CD4-positive, alpha-beta T cell treated with Interleukin-15 for 4 hours (primary cell): ENCODE results near the gene NAP1L4.
"Not testable (repeated sequence)": the region's sequence is repeated elsewhere in the genome, so short reads cannot be mapped to it uniquely, and the experiment has no call there.

Source experiments
- DNase-seq: peaks from one replicate; pipeline ENCODE4 v3.0.0-alpha.2; 2020; ENCODE audit warnings: low spot score

The NAP1L4 gene

DNA sequence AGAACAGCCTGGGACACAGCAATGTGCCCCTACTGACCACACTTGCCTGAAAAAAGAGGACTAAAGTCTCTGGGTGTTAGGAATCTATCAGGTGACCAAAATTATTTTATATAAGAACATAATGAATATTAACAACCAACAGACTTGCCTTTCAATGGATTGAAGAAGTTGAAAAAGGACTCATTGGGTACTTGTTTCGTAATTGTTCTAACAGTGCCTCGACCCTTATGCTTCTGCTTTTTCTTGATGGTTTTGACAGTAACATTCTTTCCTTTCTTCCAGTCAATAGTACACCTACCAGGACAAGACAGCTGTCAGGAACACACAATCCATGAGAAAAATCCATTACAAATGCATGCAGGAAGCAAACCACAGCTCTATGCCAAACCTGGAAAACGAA is 33.9 kb downstream of the NAP1L4 start:
- no peak for DNase-seq

DNA sequence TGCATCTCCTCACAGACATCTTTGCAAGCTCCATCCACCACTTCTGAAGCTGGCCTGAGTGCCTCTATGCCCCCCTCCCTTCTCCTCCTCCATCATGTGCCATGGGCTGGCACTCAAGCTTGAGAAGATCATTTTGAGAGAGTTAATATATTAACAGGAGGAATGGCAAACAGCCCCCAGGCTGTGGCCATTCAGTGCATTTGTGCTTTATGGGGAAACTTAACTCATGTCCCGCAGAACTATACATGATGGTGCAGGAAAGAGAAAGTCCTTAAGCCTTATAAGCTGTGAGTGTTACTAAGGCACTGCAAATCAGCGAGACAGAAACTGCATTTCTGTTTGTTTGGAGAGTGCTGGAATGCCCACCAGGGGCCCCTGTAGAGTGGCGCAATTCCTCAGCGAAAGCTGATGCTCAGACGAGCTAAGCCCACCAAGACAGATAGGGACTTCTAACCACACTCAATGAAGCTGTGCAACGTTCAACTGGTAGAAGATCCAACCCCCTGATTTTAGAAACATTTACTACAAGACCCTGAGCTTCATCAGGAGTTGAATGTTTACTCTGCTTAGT is 36.1 kb downstream of the NAP1L4 start:
- DNase-seq, result no peak

DNA sequence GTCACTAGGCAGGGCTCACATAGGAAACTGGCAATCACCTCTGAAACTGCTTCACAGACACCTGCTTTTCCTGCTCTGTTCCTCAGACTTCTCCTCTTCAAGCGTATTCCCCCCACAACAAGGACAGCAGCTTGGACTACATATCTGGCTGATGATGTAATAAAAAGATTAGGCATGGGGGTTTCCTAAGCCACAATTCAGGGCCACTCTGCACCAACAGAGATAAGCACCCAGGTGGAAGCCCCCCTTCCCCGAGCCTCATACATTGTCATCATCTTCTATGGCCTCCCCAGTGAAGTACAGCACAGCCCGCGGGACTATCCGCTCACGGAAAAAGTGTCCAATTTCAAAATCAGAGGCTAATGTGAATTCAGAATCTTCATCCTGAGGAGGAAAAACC is 37.9 kb downstream of the NAP1L4 start:
- DNase-seq, result no peak

DNA sequence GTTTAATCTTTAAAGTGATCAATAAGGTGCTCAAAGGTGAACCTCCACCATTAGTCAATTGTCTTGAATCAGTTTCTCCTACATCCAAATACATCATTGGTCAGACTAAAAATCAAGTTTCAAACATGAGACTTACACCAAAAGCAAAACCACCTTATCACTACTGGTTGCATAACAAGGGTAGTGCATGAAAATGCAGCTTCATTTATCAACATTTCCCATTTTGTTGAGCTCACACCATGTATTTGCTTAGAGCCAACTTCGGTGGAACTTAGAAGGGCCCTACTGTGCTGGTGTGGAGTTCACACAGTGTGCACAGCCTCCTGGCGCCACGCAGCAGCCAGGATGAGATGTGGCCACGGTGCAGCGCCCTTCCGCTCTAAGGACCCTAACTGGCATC is 39.8 kb downstream of the NAP1L4 start:
- no peak for DNase-seq

DNA sequence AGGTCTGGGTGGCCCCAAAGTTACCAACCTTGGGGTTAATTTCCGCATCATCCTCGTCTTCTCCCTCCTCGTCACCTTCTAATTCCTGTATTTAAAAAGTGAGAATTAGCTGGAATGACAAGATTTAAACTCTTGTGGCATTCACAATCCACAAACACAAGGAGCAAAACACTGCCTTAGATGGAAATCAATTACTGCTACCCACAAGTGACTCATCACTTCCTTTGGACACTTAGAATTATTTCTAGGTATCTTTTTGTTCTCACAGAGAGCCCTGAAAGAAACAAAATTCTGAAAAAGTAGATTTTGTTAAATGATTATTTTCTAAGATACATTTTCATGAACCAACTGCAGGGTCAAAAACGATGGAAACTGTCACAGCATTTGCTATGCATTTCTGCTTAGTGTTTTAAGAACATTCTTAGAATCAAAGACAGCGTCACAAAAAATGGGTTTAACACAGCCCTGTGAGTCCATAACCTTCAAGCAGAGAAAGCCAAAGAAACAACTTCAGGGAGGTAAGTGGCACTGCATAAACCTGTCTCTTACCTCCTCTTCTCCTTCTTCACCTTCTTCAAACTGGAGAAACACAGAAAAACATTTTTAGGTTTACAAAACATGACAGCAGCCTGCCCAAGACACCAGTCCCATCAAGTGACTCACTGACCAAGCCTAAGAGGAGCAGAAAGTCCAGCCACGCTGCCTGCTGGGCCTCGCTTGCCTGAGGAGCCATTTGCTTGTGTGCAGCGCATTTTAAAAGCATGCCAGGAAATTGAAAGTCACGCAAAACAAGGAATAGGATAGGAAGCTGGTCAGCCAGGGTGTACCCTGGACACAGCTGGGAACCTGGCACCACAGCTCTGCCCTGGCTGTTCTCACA is 40.7 kb downstream of the NAP1L4 start:
- peak; percentile 18 for DNase-seq

DNA sequence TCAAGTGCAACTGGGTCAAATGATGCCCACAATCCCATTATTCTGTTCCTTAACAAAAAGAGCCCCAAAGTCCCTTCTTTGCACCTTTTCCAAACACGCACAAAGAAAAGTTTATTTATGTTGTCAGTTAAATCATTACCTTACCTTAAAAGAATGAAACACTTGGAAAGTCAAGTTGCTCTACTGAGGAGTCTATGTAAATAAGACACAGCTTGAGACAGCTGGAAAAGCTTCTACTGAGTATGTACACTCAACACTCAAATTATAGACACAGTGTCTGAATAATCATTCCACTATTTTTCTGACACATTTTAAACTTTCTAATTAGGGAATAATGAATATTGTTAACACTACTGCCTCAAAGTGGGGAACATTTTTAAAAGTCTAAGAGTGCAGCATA is 41.3 kb downstream of the NAP1L4 start:
- no peak for DNase-seq

DNA sequence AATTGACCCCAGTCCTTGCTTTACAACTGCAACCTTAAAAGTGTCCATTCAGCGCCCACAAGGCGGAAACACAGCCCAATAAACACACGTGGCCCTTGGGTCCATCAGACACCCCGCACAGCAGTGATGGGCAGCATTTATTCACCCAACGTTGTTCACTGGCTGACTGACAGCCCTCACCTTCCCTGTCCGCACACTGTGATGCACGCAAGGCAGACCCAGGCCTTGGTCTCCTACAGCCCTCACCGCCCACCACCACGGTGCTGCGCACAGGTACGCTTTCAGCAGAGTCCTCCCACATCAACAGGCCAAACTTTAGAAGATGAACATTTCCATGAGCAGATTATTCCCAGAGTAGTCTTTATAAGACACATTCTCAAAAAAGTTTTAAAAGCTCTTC is 42.2 kb downstream of the NAP1L4 start:
- no peak for DNase-seq

DNA sequence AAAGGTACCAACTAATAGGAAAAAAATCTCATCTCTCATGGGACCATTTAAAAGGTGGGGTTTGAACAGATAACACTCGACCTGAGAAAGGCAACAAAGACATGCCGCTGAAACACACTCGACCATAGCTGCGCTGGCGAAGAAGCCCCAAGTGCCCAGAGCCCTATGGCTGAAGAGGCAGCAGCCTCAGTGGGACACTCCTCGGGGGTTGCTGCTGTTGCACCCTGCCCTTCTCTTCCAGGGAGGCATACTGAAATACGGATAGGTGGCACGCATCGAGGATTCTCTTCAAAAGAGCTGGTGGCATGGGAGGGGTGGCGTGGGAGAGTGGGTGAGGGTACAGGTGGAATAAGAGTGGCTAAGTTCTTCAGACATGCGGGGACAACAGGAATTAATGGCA is 44.4 kb downstream of the NAP1L4 start:
- no peak for DNase-seq

DNA sequence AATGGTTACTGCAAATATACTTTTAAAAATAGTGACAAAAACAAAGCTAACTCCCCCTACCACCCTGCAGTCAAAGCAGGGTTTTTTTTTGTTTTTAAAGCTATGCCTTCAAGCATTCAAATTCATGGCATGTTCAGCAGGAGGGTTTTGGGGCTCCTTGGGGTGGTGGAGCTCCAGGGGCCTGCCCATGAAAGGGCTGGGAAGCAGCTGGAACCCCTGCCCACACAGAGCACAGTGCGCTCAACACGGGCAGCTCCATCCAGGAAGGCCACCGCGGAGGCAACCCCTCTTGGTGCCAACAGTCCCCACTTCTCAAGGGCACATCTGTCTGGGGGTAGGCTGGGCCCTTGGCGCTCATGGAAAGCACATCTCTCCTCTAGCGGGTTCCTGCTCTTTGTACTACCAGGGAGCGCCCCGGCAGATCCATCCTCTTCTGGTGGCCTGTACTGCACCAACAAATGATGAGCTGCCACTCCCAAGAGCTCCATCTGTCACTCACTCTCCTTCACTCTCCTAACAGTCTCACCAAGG is 46.3 kb downstream of the NAP1L4 start:
- DNase-seq, result no peak

DNA sequence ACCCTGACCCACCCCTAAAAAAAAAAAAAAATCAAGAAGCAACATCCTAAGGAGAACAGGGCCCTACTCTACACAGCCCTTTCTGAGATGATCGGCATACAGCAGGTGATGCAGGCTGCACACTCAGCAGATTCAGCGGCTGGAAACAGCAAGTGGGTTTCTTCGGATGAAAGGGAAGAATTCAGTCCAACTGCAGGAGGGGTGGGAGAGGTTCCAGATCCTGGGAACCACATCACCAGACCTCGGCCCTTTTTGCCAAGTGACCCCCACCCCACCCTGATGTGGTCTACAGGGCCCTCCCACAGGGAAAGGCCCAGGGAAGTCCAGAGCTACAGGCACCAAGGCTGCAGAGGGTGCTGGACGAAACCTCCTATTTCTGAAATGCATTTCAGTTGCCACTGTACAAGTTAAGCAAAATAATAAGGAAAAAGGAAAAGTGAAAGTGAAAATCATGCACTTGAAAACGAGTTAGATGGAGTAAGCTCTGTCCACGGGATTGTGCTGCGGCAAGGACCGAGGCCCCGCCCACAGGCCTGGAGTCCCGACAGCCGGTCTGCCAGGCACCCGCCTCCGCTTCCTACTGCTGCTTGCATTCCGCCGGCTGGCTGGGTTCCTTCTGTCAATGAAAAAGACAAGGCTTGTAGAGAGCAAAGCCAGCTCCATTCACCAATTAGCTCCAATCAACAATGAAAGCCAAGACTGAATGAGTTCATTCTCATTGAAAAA is 46.9 kb downstream of the NAP1L4 start:
- DNase-seq, result peak; percentile 25

DNA sequence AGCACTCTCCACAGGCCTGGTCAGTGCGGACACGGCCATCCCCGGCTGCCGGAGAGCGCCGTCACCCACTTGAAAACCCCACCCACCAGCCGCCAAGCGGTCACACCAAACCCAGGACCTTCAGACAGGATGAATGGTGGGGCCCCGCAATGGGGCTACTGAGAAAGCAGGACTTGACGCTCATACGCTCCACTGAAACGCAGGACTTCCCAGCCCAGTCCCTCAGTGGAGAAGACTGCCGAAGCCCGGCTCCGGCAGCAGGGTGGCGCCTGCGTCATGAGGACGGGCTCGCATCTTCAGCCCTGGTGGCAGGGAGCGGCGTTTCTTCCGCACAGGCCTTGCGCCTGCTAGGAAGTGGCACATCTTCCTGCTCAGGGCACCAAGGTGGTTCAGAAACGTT is 47.6 kb downstream of the NAP1L4 start:
- DNase-seq, result no peak

DNA sequence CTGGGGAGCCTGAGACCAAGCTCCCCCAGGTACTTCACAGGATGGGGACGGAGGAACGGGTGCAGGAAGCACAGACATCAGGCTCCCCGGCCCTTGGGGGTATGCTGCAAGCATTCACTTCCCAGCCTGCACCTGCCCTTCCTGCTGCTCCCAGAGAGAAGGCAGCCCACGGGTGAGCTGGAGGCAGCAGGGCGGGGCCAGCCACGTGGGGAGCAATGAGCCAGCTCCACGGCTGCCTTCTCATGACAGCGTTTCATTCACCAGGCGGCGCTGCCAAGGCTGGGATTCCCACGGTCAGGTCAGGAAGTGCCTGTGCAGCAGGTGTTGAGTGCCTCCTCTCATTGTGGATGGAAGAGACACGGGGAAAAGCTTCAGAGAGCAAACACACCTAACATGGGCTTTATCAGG is 48.4 kb downstream of the NAP1L4 start:
- DNase-seq, result no peak

DNA sequence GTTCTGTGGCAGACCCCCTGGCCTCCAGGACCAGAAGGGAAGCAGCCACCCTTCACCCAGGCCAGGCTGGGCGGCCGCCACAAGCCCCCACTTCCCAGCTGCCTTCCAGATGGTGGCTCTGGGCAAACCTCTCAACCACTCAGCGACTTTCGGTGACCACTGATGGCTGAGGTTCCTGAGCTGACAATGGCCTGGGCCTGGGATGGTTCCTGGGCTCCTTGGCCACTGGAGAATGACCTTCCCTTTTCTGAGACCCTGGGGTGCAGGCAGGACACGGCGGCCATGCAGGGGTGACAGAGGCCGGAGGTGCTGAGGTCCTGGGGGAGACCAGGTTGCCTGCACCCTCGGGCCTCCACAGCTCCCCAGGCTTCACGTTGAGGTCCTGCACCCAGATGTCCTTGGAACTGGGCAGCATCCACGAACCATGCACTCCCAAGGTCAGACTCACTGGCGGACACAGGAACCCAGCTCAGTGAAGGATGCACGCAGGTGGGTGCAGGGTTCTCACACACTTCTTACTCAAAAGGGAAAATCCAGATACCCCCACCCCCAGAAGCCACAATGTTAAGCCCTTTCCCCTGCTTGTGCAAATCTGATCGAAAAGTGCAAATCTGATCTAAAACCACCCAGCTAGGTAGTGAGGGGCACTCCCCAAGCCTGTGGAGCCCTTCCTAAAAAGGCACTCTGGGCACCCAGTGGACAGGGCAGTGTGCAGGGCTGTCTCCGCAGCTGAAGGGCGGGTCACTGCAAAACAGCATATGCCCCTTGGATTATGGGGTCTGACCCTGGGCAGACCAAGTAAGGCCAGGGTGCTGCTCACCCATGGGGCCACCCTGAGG is 49.0 kb downstream of the NAP1L4 start:
- DNase-seq, result no peak

DNA sequence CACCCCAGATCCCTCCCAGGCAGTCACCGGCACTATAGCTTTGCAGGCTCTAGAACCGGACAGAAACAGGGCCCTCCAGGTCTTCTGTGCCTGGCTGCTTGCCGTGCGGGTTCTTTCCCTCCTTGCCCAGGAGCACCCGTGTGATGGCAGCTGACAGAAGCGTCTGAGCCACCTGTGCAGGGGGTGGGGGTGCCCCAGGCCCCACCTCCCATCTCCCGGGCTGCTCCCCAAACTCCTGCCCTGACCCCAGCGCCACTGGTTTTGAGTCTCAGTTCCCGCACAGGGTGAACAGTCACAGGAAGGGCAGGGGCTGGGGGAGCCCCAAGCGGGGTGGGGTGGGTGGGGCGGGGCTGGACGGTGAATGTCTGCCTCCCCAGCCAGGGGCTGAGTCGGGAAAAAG is 49.7 kb downstream of the NAP1L4 start:
- no peak for DNase-seq

DNA sequence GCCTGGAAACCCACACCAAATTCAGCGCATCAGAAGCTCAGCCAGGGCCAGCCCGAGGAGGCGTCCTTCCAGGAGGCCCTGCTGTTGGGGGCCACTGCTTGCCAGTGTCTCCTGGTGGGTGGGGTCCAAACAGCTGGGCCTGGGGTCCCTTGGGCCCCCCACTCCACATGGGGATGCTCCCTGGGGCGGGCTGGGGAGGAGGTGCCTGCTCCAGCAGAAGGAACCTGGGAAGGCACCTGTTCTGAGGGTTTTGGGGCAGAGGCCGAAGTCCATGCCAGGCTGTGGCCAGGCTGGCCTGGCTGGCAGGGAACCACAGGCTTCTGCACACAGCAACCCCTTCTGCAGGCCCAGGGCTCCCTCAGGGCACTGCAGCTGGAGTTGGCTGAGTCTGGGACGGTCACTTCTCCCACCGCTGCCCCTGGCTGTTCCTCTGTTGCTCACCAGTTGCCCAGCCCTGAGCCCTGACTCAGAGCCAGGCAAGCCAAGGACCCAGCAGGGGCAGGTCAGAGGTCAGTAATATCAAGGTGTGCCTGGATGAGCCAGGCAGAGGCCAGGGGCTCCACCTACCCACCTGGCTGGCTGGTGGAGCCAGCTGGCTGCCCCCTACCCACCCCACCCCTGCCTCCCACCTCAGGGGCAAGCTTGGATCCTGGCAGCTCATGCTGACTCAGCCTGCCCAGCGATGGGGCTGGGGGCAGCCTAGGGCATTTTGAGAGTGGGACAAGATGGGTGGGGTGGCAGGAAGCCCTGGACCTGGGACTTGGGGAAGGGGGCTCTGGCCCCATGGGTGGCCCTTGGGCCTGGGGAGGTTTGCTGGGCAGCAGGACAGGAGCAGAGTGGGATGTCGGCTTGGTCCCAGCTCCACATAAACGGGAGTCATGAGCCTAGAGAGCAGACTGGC is 51.0 kb downstream of the NAP1L4 start:
- no peak for DNase-seq

DNA sequence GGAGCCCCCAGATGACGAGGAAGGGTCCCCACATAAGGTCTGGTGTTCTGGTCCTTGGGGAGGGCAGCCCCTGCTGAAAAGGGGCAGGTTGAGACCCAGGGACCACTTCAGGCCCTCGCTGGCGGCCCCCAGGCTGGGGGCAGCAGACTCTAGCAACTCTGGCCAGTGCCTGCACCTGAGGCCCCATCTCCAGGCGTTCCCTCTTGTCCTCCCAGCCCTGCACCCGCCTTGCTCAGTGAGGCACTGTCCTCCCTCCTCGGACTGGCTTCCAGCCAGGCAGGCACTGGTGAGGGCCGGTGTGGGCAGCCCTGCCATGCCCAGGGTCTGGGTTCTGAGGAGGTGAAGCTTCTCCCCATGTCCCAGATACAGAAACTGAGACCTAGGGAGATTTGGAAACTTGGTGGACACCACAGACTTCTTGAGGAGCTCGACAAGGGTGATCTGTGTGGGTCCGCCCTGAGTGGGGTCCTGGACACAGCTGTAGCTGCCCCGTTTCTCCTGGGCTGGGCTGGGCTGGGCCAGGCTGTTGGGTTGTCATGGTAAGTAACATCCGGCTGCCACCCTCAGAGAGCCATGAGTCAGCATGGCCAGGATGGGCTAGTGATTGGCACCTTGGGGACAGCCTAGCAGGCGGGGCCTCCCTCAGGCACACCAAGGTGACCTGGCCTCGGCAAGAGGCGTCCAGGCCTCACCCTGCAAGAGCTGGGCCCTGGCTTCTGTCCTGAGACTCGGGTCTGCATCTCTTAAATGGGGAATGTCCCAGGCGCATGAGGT is 51.8 kb downstream of the NAP1L4 start:
- peak; percentile 69 for DNase-seq

DNA sequence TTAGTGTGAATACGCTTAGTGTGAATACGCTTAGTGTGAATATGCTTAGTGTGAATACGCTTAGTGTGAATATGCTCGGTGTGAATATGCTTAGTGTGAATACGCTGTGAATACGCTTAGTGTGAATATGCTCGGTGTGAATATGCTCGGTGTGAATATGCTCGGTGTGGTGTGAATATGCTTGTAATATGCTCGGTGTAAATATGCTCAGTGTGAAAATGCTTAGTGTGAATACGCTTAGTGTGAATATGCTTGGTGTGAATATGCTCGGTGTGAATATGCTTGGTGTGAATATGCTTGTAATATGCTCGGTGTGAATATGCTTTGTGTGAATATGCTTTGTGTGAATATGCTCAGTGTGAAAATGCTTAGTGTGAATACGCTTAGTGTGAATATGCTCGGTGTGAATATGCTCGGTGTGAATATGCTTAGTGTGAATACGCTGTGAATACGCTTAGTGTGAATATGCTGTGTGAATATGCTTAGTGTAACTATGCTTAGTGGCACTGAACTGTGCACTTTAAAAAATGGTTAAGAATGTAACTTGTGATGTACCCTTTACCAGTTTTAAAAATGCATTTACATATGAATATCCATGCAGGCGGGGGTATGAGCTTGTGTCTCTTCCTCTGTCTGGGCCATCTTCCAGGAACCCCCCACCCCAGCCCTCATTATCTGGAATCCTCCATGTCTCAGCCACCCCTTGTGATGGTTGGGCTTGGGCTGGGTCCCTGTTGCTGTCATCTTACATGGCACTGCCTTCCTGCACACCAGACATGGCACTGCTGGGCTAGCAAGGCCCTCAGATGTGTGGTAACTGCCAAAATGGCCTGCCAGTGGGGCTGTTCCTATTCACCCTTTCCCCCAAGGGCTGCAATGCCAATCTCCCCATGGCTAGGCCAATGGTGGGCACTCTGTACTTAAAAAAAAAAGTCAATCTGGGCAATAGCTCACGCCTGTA is 53.4 kb downstream of the NAP1L4 start:
- not testable (repeated sequence) for DNase-seq

DNA sequence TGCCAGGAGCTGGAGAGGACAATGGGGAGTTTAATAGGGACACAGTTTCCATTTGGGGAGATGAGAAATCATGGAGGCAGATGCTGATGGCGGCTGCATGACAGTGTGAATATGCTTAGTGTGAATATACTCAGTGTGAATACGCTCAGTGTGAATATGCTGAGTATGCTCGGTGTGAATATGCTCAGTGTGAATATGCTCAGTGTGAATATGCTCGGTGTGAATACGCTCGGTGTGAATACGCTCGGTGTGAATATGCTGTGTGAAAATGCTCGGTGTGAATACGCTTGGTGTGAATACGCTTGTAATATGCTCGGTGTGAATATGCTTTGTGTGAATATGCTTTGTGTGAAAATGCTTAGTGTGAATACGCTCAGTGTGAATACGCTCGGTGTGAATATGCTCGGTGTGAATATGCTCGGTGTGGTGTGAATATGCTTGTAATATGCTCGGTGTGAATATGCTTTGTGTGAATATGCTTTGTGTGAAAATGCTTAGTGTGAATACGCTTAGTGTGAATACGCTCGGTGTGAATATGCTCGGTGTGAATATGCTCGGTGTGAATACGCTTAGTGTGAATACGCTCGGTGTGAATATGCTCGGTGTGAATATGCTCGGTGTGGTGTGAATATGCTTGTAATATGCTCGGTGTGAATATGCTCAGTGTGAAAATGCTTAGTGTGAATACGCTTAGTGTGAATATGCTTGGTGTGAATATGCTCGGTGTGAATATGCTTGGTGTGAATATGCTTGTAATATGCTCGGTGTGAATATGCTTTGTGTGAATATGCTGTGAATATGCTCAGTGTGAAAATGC is 54.3 kb downstream of the NAP1L4 start:
- DNase-seq, result not testable (repeated sequence)
